Colon (tissue), 2 donors: ENCODE data around the gene DNAH6.
A peak's percentile ranks its signal among the peaks of the same experiment; 100 is the strongest.
"Not testable (repeated sequence)": the region's sequence is repeated elsewhere in the genome, so short reads cannot be mapped to it uniquely, and the experiment has no call there.

ENCODE experiments used
- FAIRE-seq: peaks from 2 replicates; lab custom pipeline; 2012; peaks lifted over from hg19 to GRCh38; lab: Jason Lieb, UNC
- donor health status: control.
- donor health status: control.

DNAH6 gene

DNA sequence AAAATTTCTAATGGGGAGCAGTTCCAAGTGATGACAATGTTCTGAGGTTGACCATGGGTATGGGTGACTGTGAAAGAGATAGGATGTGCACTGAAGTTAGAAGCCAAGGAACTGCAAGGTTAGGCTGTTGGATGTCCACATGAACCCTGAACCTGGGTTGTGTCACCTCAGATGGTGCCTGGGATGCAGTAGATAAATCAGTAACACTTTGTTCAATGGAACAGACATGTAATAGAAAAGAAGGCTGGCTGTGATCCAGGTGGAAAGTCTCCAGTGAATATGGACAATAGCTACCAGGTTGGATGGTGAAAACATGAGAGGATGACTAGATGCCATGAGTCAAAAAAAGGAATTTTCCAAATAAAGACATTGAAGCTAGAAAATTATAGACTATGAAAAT is 233.1 kb downstream of the DNAH6 start:
- FAIRE-seq = no peak

DNA sequence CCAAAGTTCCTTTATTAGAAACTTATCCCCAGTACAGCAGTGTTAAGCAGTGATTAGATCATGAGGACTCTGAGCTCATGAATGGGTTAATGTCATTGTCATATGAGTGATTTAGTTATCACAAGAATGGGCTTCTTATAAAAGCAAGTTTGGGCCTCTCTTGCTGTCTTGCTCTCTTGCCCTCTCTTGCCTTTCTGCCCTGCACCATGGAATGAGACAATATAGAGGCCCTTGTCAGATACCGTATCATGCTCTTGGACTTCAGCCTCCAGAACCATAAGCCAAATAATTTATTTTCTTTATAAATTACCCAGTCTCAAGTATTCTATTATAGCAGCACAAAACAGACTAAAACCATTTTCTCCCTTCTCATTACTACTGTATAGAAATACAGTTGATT is 238.8 kb downstream of the DNAH6 start:
- no peak for FAIRE-seq

GRCh38 chr2:84757648-84758047 is 241.3 kb downstream of the DNAH6 start:
- no peak for FAIRE-seq

DNA sequence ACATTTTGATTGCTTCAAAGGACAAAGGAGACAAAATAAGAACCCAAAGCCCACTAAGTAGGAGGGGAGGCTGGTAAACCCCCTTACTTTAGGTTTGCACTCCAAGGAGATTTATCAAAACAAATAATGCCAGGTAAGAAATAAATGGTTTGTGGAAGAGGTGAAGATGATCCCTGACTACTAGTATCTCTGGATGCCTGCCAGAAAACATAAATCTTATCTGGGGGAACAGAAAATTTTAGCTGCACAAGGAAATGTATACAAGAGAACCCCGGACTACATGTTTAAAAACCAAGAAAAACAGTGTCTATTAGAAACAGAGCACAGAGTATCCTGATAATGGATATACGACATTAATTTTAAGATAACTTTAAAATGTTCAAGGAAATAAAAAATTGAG is 250.5 kb downstream of the DNAH6 start:
- FAIRE-seq = no peak

GRCh38 chr2:84768840-84769239 is 252.5 kb downstream of the DNAH6 start:
- no peak for FAIRE-seq

- peak; percentile 57 for FAIRE-seq
Observed at GRCh38 chr2:84770280-84770679, 254.0 kb downstream of the DNAH6 start.

GRCh38 chr2:84771251-84771650 is 255.0 kb downstream of the DNAH6 start:
- no peak for FAIRE-seq

- not testable (repeated sequence) for FAIRE-seq
Observed at GRCh38 chr2:84773562-84773961, 257.3 kb downstream of the DNAH6 start.

- no peak for FAIRE-seq
Observed at GRCh38 chr2:84776011-84776410, 259.7 kb downstream of the DNAH6 start.

GRCh38 chr2:84778911-84779690 is 262.8 kb downstream of the DNAH6 start:
- no peak for FAIRE-seq

DNA sequence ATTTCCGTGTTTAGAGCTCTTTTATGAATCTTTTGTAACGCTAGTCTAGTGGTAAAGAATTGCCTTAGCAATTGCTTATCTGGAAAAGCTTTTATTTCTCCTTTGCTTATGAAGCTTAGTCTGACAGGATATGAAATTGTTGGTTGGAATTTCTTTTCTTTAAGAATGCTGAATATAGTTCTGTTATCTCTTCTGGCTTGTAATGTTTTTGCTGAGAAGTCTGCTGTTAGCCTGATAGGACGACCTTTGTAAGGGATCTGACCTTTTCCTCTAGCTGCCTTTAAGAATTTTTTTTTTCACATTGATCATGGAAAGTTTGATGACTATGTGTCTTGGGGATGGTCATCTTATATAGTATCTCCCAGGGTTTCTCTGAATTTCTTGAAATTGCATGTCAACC is 263.5 kb downstream of the DNAH6 start:
- no peak for FAIRE-seq

- FAIRE-seq = peak; percentile 83
Observed at GRCh38 chr2:84781942-84782716, 265.8 kb downstream of the DNAH6 start.

DNA sequence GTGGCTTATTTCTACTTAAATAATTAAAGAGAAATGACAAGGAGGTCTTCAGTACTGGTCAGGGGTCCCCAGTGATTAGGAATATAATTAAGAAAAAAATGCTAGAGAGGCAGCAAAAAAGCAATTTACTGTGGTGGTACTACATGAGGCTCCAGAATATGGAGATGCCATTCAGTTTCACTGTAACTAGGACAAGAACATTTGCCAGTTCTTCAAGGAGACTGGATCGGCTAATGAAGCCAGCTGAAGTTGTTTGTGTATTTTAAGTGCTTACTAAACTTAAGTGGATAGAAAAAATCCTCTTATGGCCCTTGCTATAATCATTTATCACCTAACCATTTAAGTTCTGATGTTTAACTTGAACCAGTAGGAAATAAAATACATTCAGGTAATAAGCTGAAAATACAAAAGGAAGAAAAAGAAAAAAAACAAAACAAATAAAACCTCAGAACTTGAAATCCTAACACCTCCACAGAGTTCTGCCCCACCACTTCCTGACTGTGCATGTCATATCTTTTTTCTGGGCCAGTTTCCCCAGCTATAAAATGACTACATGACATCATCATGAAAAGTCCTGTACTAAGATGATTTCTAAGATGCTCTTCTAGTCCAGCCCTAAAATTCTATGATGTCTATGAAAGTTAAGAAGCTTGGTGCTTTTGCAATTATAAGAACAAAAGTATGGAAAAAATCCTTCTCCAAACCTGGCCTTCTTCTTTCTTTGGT is 266.6 kb downstream of the DNAH6 start:
- no peak for FAIRE-seq

DNA sequence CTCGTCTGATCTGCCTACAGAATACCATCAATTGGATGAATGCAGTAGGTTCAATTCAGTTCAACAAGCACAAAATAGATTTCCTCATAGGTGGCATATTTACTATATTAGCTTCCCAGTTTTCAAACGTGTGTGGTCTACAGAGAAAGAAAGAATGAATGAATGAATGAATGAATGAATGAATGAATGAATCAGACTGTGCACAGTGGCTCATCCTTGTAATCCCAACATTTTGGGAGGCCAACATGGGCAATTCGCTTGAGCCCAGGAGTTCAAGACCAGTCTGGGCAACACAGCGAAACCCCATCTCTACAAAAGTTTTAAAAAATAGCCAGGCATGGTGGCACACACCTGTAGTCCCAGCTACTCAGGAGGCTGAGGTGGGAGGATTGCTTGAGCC is 269.7 kb downstream of the DNAH6 start:
- FAIRE-seq = no peak

GRCh38 chr2:84786601-84787000 is 270.3 kb downstream of the DNAH6 start:
- FAIRE-seq = no peak

DNA sequence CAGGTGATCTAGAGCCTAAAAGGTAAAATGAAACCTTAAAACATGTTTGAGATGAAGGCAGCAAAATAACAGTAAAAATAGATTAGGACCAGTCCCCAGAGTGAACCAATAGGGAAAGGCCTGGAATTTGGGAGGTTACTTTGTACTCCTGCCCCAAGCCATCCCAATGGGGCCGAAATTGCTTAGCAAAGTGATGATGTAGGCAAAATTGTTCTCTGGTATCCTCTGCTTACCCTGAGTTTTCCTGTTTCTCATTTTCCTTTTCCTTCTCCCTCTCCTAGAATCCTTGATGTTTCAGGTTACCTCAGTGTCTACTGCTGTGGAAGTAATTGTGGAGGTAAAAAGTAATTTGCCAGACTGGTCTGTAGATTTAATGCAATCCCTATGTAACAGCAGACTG is 271.7 kb downstream of the DNAH6 start:
- FAIRE-seq = no peak

DNA sequence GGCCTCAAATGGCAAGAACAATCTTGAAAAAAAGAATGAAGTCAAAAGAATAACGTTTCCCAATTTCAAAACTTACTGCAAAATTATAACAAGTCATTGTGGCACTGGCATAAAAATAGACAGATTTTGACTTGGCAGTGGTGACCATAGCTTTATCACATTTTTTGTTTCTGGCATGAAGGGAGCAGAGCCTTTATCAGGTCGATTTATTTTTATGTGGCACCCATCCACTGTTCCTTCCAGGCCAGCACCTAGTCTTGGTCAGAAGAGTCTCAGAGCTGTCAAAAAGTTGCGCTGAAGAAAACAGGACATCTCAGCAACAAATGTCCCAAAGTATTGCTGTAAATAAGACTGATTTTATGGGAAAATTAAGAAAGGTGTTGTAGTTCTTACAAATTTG is 272.2 kb downstream of the DNAH6 start:
- no peak for FAIRE-seq

DNA sequence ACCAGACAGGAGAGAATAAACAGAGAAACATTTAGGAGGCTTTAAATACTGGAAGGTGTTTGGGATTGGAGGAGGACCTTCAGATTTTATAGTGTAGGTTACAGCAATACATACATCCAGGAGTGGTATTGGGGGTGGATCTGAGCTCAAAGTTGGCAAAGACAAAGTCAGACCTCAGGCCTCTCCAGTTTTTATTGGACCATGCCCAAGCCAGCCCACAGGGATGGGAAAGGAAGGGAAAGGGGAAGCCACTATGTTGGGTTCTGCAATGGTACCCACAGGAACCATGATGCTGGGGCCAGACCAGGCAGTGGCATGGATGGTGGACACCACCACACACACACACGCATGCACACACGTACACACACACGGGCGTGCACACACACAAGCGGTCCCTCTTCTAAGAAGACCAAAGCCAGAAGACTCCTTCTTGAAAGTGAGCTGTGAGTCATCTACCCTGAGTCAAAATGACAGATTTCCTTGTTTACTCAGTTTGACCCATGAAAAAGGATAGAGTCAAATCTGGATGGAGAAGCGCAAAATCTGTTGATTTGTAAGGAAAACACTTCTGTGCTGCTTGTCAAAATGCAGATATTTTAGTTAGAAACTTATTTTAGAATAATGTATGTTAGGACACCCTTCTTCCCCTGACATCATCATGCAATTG is 276.7 kb downstream of the DNAH6 start:
- FAIRE-seq = no peak

GRCh38 chr2:84793641-84794040 is 277.3 kb downstream of the DNAH6 start:
- no peak for FAIRE-seq

- FAIRE-seq = no peak
Observed at GRCh38 chr2:84796798-84797197, 280.5 kb downstream of the DNAH6 start.

DNA sequence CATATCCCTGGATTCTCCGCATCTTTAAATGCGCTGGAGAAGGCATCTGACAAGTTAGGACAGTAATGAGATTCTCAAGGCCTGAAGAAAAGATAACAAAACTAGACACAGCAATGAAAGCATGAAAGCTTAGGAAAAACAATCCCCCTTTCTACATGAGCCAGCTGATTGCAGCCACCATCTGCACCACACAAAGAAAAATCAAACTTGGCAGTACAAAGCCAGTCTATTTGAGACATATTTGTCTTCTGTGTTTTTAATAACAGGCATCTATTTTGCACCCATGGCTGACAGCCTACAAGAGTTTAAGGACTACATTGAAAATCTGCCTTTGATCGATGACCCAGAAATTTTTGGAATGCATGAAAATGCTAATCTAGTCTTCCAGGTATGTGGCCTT is 281.0 kb downstream of the DNAH6 start:
- no peak for FAIRE-seq

- FAIRE-seq = no peak
Observed at GRCh38 chr2:84799772-84800171, 283.5 kb downstream of the DNAH6 start.
